Subcutaneous adipose tissue (tissue), 4 donors: ENCODE results near the gene KCTD1. TPM values are rescaled to one million over a fixed set of nuclear protein-coding genes. Genes with fewer than 3 reads are reported as not detected.

Source experiments
- CTCF ChIP-seq: fragments of 450-650 bp; IDR thresholded peaks from one replicate; pipeline ENCODE4 v1.5.1; 2016; ENCODE audit warnings: low read depth, mild to moderate bottlenecking, control low read depth, antibody characterized with exemption, moderate library complexity
- total RNA-seq, 4 donors: library from RNA; depleted of rRNA; stranded (reverse); fragments of >200 nt; gene quantifications; one replicate each; pipeline ENCODE4 v1.1.0, GENCODE V29; 2016

Gene KCTD1
- total RNA-seq, 4 donors from 2014 or later: 5.9 to 15.8 (median 8.5) TPM

- TF ChIP-seq CTCF: no peak
Observed at GRCh38 chr18:26442126-26442525, 106.2 kb downstream of the KCTD1 start.

- TF ChIP-seq CTCF: no peak
Observed at GRCh38 chr18:26440644-26441043, 107.7 kb downstream of the KCTD1 start.

- no peak for TF ChIP-seq CTCF
Observed at GRCh38 chr18:26439537-26439936, 108.8 kb downstream of the KCTD1 start.

GRCh38 chr18:26438980-26439379, 109.4 kb downstream of the KCTD1 start:
- TF ChIP-seq CTCF: no peak

- TF ChIP-seq CTCF: no peak
Observed at GRCh38 chr18:26436176-26437051, 111.9 kb downstream of the KCTD1 start.

- no peak for TF ChIP-seq CTCF
Observed at GRCh38 chr18:26435415-26436095, 112.8 kb downstream of the KCTD1 start.

- no peak for TF ChIP-seq CTCF
Observed at GRCh38 chr18:26434887-26435286, 113.5 kb downstream of the KCTD1 start.
